B cell (primary cell): ENCODE measurements around the gene FRMD6. TPM values are rescaled to one million over a fixed set of nuclear protein-coding genes. Genes with fewer than 3 reads are reported as not detected.
"Not testable (repeated sequence)": the region's sequence is repeated elsewhere in the genome, so short reads cannot be mapped to it uniquely, and the experiment has no call there.

Experiments used
- ATAC-seq: fragments of 200-7000 bp; cut with Tn5 transposase; one replicate; pipeline ENCODE4 v1.10.0; 2021; ENCODE audit warnings: low read depth, mild to moderate bottlenecking, moderate number of reproducible peaks, moderate library complexity
- CTCF ChIA-PET: fragments of 350-600 bp; sonication (Branson Sonifier 250); formaldehyde crosslinking; loops from one replicate; lab custom pipeline; 2021; ENCODE audit warnings: antibody characterized with exemption, inconsistent platforms; lab: Charles Lee
- POLR2A ChIA-PET: fragments of 350-600 bp; sonication (Branson Sonifier 250); formaldehyde crosslinking; loops from one replicate; lab custom pipeline; 2021; ENCODE audit warnings: antibody characterized with exemption; lab: Charles Lee
- DNase-seq: peaks from one replicate; pipeline ENCODE4 v3.0.0; 2013
- H2AFZ ChIP-seq: 2 replicates; pipeline ENCODE4 v1.6.1; 2012; ENCODE audit warnings: mild to moderate bottlenecking, low read depth, low read length; ENCODE audit not compliant: insufficient read depth, poor library complexity, severe bottlenecking
- H3K27ac ChIP-seq, 2 donors: 1 replicate in 1 of 2; 2 replicates in 1 of 2; pipeline ENCODE4 v1.5.1; 2012 to 2013; ENCODE audit warnings: low read length in 2 of 2, mild to moderate bottlenecking in 2 of 2, moderate library complexity in 1 of 2
- H3K27me3 ChIP-seq, 4 experiments: fragments of 200-600 bp in 1 of 4; sonication (generic) in 1 of 4; replicated peaks in 1 of 4; 1 replicate in 2 of 4; 2 replicates in 2 of 4; pipeline versions ENCODE4 v1.6.1 to v1.7.0; 2013 to 2016; ENCODE audit warnings: low read length in 3 of 4, mild to moderate bottlenecking in 2 of 4, mixed read lengths in 1 of 4, moderate library complexity in 1 of 4; ENCODE audit not compliant: insufficient read depth in 4 of 4, control insufficient read depth in 3 of 4; ENCODE audit errors: control extremely low read depth in 1 of 4
- H3K36me3 ChIP-seq, 2 experiments: replicated peaks in 1 of 2; 1 replicate in 1 of 2; 2 replicates in 1 of 2; pipeline versions ENCODE4 v1.6.1 to v1.7.1; 2013; ENCODE audit warnings: low read length in 1 of 2; ENCODE audit not compliant: insufficient read depth in 2 of 2, control insufficient read depth in 1 of 2; ENCODE audit errors: control extremely low read depth in 1 of 2, extremely low read depth in 1 of 2
- H3K4me1 ChIP-seq, 2 donors: fragments of 200-600 bp in 1 of 2; sonication (generic) in 1 of 2; 1 replicate in 1 of 2; 2 replicates in 1 of 2; pipeline versions ENCODE4 v1.5.1 to v1.6.1; 2013 to 2017; ENCODE audit warnings: low read length in 2 of 2; ENCODE audit not compliant: control insufficient read depth in 2 of 2, insufficient read depth in 2 of 2
- H3K4me2 ChIP-seq: replicated peaks from 2 replicates; pipeline ENCODE3; 2012; ENCODE audit warnings: mild to moderate bottlenecking, low read depth, low read length; ENCODE audit not compliant: poor library complexity, severe bottlenecking
- H3K4me3 ChIP-seq, 5 experiments: fragments of 200-600 bp in 1 of 5; sonication (generic) in 1 of 5; 1 replicate in 3 of 5; 2 replicates in 2 of 5; pipeline versions ENCODE4 v1.5.1 to v1.7.0; 2011 to 2016; ENCODE audit warnings: low read length in 4 of 5, mild to moderate bottlenecking in 4 of 5, low read depth in 2 of 5, control low read depth in 1 of 5, moderate library complexity in 1 of 5; ENCODE audit not compliant: insufficient read depth in 1 of 5; ENCODE audit errors: control extremely low read depth in 1 of 5, extremely low read depth in 1 of 5
- H3K79me2 ChIP-seq: fragments of 200-600 bp; sonication (generic); one replicate; pipeline ENCODE4 v1.6.0; 2016; ENCODE audit warnings: low read length; ENCODE audit not compliant: control insufficient read depth, insufficient read depth
- H3K9ac ChIP-seq: fragments of 200-600 bp; sonication (generic); 2 replicates; pipeline ENCODE4 v1.6.1; 2017; ENCODE audit warnings: mild to moderate bottlenecking, low read length, moderate library complexity
- H3K9me3 ChIP-seq, 3 donors: one replicate each; pipeline versions ENCODE4 v1.6.1 to v1.7.1; 2013; ENCODE audit warnings: low read length in 2 of 3; ENCODE audit not compliant: control insufficient read depth in 2 of 3, insufficient read depth in 1 of 3; ENCODE audit errors: control extremely low read depth in 1 of 3
- H4K20me1 ChIP-seq: 2 replicates; pipeline ENCODE4 v1.6.0; 2012; ENCODE audit warnings: mild to moderate bottlenecking, low read length; ENCODE audit not compliant: insufficient read depth, control insufficient read depth, poor library complexity, severe bottlenecking
- H3K27ac Mint-ChIP-seq: one replicate; pipeline ENCODE4 v1.8.0; 2021; ENCODE audit warnings: mixed read lengths
- H3K27me3 Mint-ChIP-seq: one replicate; pipeline ENCODE4 v1.8.0; 2021; ENCODE audit warnings: mixed read lengths
- H3K4me1 Mint-ChIP-seq: one replicate; pipeline ENCODE4 v1.8.0; 2021; ENCODE audit warnings: mixed read lengths
- H3K4me3 Mint-ChIP-seq: one replicate; pipeline ENCODE4 v1.8.0; 2021; ENCODE audit warnings: mixed read lengths
- H3K9me3 Mint-ChIP-seq: one replicate; pipeline ENCODE4 v1.8.0; 2022; ENCODE audit warnings: mixed read lengths; ENCODE audit not compliant: insufficient read depth
- EZH2 ChIP-seq: IDR thresholded peaks from 2 replicates; pipeline ENCODE4 v1.6.1; 2012; ENCODE audit warnings: borderline replicate concordance, low read depth, mild to moderate bottlenecking, moderate library complexity, low read length; ENCODE audit not compliant: insufficient read depth, poor library complexity, severe bottlenecking
- WGBS: methylation state at CpG from one replicate; pipeline ENCODE4 v1.1.5; 2013; ENCODE audit warnings: missing lambda C conversion rate; ENCODE audit not compliant: insufficient coverage; 5-methylcytosine and 5-hydroxymethylcytosine counted together
- intact Hi-C: fragments of 100-400 bp; cut with micrococcal nuclease; formaldehyde crosslinking; loops from one replicate; pipeline ENCODE4 v1.10.0; 2022
- polyA plus RNA-seq: library from polyadenylated mRNA; depleted of rRNA; stranded (reverse); fragments of >200 nt; gene quantifications from 2 replicates; pipeline ENCODE4 v1.2.3, GENCODE V29; 2012
- total RNA-seq, 2 donors: library from RNA; stranded (reverse); fragments of 120-200 nt in 1 of 2; gene quantifications; 1 replicate in 1 of 2; 2 replicates in 1 of 2; pipeline versions ENCODE4 v1.2.3 to v1.2.4, GENCODE V29; 2013 to 2022
- TF ChIP-seq, protein P1 (sequence below): fragments of 200-600 bp; IDR thresholded peaks from one replicate; pipeline ENCODE4 v1.8.0; 2022; ENCODE audit warnings: antibody characterized with exemption, mild to moderate bottlenecking

FRMD6 gene
- total and polyA plus RNA-seq, 2 donors (not counting 1 experiment from before 2014, with no cell fraction given), result 0.03 to 0.30 TPM

DNA sequence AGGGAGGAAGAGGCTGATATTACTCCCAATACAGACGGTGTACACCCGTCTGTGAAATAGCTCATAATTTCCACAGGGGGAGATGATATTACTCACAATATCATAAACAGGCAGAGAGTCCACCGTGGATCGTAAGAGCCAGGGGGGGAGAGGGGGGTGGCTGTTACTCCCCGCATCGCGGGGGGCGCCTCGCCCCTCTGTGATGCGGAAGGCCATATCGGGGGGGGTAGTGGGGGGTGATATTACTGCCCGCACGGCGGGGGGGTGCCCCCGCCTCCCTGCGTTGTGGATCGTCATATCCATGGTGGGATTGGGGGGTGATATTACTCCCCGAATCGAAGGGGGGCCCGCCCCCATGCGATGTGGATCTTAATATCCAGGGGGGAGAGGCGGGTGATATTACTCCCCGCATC lies 91.9 kb downstream of the FRMD6 start:
- intact Hi-C loops, result no loop called here
- no peaks in the 10 kb centered on the region for H3K4me1 Mint-ChIP-seq
- 93% methylated on average over 3 of the region's 23 CpGs for WGBS
- Histone ChIP-seq H2AFZ (no peak overlapping the region), H3K27me3 (peaks cover 0 to 3% (median 0%) of the 10 kb centered on the region in 4 experiments), H3K27ac (no peak overlapping the region), H3K4me2 (no peak overlapping the region), H3K4me1 (no peaks in the 10 kb centered on the region), H3K79me2 (no peaks in the 10 kb centered on the region), H3K4me3 (no peak overlapping the region), H3K9ac (no peak overlapping the region), H4K20me1 (no peaks in the 10 kb centered on the region), H3K9me3 (peaks cover 0 to 12% (median 0%) of the 10 kb centered on the region in 3 donors), H3K36me3 (no peaks in the 10 kb centered on the region)
- CTCF ChIA-PET, result no interaction called here
- POLR2A ChIA-PET, result no interaction called here
- DNase-seq (no peak), ATAC-seq (no peak)
- peaks cover 3% of the 10 kb centered on the region for H3K9me3 Mint-ChIP-seq
- H3K27ac Mint-ChIP-seq, result no peak overlapping the region
- TF ChIP-seq, protein P1, sequence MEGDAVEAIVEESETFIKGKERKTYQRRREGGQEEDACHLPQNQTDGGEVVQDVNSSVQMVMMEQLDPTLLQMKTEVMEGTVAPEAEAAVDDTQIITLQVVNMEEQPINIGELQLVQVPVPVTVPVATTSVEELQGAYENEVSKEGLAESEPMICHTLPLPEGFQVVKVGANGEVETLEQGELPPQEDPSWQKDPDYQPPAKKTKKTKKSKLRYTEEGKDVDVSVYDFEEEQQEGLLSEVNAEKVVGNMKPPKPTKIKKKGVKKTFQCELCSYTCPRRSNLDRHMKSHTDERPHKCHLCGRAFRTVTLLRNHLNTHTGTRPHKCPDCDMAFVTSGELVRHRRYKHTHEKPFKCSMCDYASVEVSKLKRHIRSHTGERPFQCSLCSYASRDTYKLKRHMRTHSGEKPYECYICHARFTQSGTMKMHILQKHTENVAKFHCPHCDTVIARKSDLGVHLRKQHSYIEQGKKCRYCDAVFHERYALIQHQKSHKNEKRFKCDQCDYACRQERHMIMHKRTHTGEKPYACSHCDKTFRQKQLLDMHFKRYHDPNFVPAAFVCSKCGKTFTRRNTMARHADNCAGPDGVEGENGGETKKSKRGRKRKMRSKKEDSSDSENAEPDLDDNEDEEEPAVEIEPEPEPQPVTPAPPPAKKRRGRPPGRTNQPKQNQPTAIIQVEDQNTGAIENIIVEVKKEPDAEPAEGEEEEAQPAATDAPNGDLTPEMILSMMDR, result no peak
- TF ChIP-seq EZH2, result no peak
- H3K27me3 Mint-ChIP-seq, result peaks cover 5% of the 10 kb centered on the region
- no peak overlapping the region for H3K4me3 Mint-ChIP-seq

DNA sequence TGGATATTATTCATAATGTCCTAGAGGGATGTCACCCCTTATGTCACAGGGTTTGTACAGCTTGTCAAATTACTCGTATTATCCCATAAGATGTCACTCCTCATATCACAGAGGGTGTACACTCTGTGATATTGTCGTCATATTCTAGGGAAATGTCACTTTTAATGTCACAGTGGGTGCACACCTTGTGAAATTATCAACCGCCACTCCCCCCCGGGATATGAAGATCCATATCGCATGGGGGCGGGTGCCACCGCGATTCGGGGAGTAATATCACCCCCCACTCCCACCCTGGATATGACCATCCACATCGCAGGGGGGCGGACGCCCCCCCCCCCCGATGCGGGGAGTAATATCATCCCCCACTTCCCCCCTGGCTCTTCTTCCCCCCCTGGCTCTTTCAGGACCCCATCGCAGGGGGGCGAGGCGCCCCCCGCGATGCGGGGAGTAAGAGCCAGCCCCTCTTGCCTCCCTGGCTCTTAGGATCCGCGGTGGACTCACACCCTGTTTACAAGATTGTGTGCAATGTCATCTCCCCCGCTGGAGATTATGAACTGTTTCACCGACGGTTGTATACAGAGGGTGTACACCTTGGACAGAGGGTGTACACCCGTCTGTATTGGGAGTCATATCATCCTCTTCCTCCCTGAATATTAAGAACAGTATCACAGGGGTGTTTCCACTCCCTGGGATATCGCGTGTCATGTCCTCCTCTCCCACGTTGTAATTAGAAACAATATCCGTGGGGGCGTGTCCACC lies 92.8 kb downstream of the FRMD6 start:
- peaks cover 0 to 3% (median 0%) of the 10 kb centered on the region in 4 experiments for H3K27me3 ChIP-seq
- no peak overlapping the region for H3K27ac ChIP-seq
- ATAC-seq (no peak), DNase-seq (no peak)
- H3K9me3 ChIP-seq, result peaks cover 0 to 12% (median 0%) of the 10 kb centered on the region in 3 donors
- H4K20me1 ChIP-seq, result no peaks in the 10 kb centered on the region
- no peaks in the 10 kb centered on the region for H3K4me1 Mint-ChIP-seq
- H3K27ac Mint-ChIP-seq, result no peak overlapping the region
- intact Hi-C loops, result no loop called here
- H3K27me3 Mint-ChIP-seq, result peaks cover 8% of the 10 kb centered on the region
- ChIA-PET POLR2A (no interaction called here), CTCF (no interaction called here)
- no peaks in the 10 kb centered on the region for H3K36me3 ChIP-seq
- peaks cover 3% of the 10 kb centered on the region for H3K9me3 Mint-ChIP-seq
- H3K4me1 ChIP-seq, result no peaks in the 10 kb centered on the region
- WGBS, result 82% methylated on average over 16 of the region's 31 CpGs
- no peaks in the 10 kb centered on the region for H3K79me2 ChIP-seq
- no peak for TF ChIP-seq EZH2
- TF ChIP-seq, protein P1, result no peak
- H3K4me3 ChIP-seq, result no peak overlapping the region
- H2AFZ ChIP-seq, result no peak overlapping the region
- H3K4me3 Mint-ChIP-seq, result no peak overlapping the region
- H3K9ac ChIP-seq, result no peak overlapping the region
- H3K4me2 ChIP-seq, result no peak overlapping the region

DNA sequence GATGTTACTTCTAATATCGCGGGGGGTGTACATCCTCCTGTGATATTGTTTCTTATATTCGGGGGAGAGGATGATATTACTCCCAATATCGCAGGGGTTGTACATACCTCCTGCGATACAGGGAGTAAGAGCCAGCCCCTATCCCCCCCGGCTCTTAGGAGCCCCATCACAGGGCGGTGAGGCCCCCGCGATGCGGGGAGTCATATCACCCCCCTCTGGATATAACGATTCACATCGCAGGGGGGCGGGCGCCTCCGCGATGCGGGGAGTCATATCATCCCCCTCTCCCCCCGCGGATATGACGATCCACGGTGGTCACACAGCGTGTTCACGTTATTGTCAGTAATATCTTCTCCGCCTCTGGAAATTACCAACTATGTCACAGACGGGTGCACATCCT lies 95.1 kb downstream of the FRMD6 start:
- H3K27ac ChIP-seq, H2AFZ ChIP-seq, H3K79me2 ChIP-seq, H3K36me3 ChIP-seq, H3K4me1 Mint-ChIP-seq, ATAC-seq, H3K27ac Mint-ChIP-seq, H3K4me3 Mint-ChIP-seq, H3K4me1 ChIP-seq, H3K27me3 ChIP-seq, DNase-seq, POLR2A ChIA-PET, H3K4me3 ChIP-seq, H4K20me1 ChIP-seq, CTCF ChIA-PET, H3K27me3 Mint-ChIP-seq, intact Hi-C loops, H3K4me2 ChIP-seq, H3K9ac ChIP-seq, H3K9me3 Mint-ChIP-seq: not testable (repeated sequence)
- peaks cover 0 to 12% (median 0%) of the 10 kb centered on the region in 3 donors for H3K9me3 ChIP-seq
- WGBS, result 85% methylated on average over 3 of the region's 25 CpGs
